T-helper 9 cell (primary cell): ENCODE results near the gene NWD2.
"Not testable (repeated sequence)": the region's sequence is repeated elsewhere in the genome, so short reads cannot be mapped to it uniquely, and the experiment has no call there.

ENCODE experiments used
- DNase-seq: peaks from one replicate; pipeline ENCODE4 v3.0.0-alpha.2; 2020

NWD2 gene

GRCh38 chr4:37473807-37474206 lies 229.3 kb downstream of the NWD2 start:
- DNase-seq: no peak

GRCh38 chr4:37475087-37475486 lies 230.5 kb downstream of the NWD2 start:
- no peak for DNase-seq

- DNase-seq: no peak
Observed at GRCh38 chr4:37475776-37476175, 231.2 kb downstream of the NWD2 start.

- no peak for DNase-seq
Observed at GRCh38 chr4:37476256-37476655, 231.7 kb downstream of the NWD2 start.

- no peak for DNase-seq
Observed at GRCh38 chr4:37476691-37477090, 232.1 kb downstream of the NWD2 start.

GRCh38 chr4:37477126-37477525 lies 232.6 kb downstream of the NWD2 start:
- no peak for DNase-seq

GRCh38 chr4:37478151-37478550 lies 233.6 kb downstream of the NWD2 start:
- DNase-seq: no peak

GRCh38 chr4:37480509-37480908 lies 236.0 kb downstream of the NWD2 start:
- no peak for DNase-seq

GRCh38 chr4:37481547-37482122 lies 237.1 kb downstream of the NWD2 start:
- DNase-seq: no peak

GRCh38 chr4:37482236-37482913 lies 237.8 kb downstream of the NWD2 start:
- no peak for DNase-seq

GRCh38 chr4:37483610-37484009 lies 239.1 kb downstream of the NWD2 start:
- DNase-seq: no peak

- DNase-seq: no peak
Observed at GRCh38 chr4:37486166-37486565, 241.6 kb downstream of the NWD2 start.

- no peak for DNase-seq
Observed at GRCh38 chr4:37487668-37488067, 243.1 kb downstream of the NWD2 start.

- no peak for DNase-seq
Observed at GRCh38 chr4:37489697-37490096, 245.2 kb downstream of the NWD2 start.

GRCh38 chr4:37490391-37491347 lies 246.1 kb downstream of the NWD2 start:
- no peak for DNase-seq

GRCh38 chr4:37495353-37495752 lies 250.8 kb downstream of the NWD2 start:
- not testable (repeated sequence) for DNase-seq
